HG02763 (cell line): Measurements from ENCODE around the gene MARCHF6.
"Not testable (repeated sequence)": the region's sequence is repeated elsewhere in the genome, so short reads cannot be mapped to it uniquely, and the experiment has no call there.

Source experiments
- ATAC-seq: cut with Tn5 transposase; IDR thresholded peaks from one replicate; pipeline ENCODE4 v1.9.1; 2021; ENCODE audit warnings: mild to moderate bottlenecking, moderate library complexity; ENCODE audit not compliant: unreplicated experiment

MARCHF6 gene

GRCh38 chr5:10374046-10375022 lies 20.8 kb downstream of the MARCHF6 start:
- no peak for ATAC-seq

DNA sequence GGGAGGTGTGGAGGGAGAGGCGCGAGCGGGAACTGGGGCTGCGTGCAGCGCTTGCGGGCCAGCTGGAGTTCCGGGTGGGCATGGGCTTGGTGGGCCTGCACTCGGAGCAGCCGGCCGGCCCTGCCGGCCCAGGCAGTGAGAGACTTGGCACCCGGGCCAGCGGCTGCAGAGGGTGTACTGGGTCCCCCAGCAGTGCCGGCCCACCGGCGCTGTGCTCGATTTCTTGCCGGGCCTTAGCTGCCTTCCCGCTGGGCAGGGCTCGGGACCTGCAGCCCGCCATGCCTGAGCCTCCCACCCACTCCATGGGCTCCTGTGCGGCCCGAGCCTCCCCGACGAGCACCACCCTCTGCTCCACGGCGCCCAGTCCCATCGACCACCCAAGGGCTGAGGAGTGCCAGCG lies 21.7 kb downstream of the MARCHF6 start:
- not testable (repeated sequence) for ATAC-seq

- no peak for ATAC-seq
Measured at GRCh38 chr5:10376544-10376943, 23.0 kb downstream of the MARCHF6 start.

GRCh38 chr5:10377081-10377480 lies 23.6 kb downstream of the MARCHF6 start:
- ATAC-seq, result no peak

- no peak for ATAC-seq
Measured at GRCh38 chr5:10381803-10382202, 28.3 kb downstream of the MARCHF6 start.

DNA sequence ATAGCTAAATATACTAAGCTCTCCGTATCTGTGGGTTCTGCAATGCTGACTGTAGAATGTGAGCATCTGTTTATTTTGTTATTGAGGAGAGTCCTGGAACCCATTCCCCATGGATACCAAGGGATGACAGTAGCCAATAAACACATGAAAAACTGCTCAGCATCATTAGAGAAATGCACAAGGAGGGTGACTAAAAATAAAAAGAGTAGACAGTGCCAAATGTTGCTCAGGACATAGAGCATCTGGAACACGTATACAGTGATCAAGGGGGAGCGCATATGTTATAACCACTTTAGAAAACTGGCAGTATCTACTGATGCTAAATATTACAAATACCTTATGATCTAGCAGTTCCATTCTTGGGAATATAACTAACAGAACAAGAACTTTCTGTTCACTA lies 31.0 kb downstream of the MARCHF6 start:
- no peak for ATAC-seq

DNA sequence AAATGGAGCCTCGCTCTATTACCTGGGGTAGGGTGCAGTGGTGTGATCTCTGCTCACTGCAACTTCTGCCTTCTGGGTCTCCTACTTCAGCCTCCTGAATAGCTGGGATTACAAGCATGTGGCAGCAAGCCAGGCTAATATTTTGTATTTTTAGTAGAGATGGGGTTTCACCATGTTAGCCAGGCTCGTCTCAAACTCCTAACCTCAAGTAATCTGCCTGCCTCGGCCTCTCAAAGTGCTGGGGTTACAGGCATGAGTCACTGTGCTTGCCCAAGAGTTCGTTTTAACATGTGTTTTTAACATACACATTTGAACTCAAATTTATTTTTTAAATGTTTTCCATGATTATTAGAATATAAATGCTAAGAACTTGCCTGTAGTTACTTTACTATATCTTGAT lies 34.2 kb downstream of the MARCHF6 start:
- ATAC-seq, result no peak

DNA sequence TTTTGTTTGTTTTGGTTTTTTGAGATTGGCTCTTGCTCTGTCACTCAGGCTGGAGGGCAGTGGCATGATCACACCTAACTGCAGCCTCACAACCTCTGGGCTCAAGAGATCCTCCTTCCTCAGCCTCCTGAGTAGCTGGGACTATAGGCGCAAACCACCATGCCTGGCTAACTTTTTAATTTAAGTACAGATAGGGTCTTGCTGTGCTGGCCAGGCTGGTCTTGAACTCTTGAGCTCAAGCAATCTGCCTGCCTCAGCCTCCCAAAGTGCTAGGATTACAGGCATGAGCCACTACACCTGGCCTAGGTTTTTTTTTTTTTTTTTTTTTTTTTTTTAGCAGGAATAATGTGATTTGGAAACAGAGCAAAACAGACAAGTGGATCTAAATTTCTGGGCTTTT lies 37.6 kb downstream of the MARCHF6 start:
- ATAC-seq, result no peak

DNA sequence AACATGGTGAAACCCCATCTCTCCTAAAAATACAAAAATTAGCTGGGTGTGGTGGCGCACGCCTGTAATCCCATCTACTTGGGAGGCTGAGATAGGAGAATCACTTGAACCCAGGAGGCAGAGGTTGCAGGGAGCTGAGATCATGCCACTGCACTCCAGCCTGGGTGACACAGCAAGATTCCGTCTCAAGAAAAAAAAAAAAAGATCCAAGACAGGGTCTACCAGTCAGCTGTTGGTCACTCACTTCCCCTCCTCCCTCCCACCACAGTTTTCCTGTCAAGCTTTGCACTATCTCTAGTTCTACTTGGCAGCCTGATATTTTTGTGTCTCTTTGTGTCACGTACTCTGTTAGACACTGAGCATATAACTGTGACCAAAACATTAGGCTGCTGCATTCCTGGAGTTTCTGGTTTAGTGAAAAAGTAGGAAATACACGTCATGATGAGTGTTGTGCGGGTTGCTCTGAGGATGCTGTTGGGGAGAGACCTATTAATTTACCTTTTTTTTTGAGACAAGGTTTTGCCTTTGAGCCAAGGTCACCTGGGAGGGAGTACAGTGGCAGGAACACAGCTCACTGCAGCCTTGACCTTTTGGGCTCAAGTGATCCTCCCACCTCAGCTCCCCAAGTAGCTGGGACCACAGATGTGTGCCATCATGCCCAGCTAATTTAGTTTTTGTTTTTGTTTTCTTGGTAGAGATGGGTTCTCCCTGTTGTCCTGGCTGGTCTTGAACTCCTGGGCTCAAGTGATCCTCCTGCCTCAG lies 39.3 kb downstream of the MARCHF6 start:
- ATAC-seq, result not testable (repeated sequence)

DNA sequence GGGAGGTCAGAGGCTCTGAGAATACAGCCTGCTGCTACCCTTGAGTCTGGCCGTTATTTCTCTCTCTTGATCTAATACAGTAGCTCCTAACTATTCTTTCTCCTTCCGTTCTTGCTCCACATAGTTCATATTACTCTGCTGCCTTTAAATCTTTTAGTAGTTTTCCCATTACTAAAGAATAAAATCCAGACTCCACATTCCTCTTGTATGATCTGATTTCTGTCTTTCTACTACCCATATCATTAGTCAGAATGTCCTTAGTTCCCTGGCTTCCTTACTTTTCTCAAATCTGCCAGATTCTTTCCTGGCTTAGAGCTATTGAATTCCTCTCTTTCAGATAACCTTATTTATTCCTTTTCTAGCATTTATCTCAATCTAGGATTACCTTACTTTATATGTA lies 40.0 kb downstream of the MARCHF6 start:
- ATAC-seq, result no peak

DNA sequence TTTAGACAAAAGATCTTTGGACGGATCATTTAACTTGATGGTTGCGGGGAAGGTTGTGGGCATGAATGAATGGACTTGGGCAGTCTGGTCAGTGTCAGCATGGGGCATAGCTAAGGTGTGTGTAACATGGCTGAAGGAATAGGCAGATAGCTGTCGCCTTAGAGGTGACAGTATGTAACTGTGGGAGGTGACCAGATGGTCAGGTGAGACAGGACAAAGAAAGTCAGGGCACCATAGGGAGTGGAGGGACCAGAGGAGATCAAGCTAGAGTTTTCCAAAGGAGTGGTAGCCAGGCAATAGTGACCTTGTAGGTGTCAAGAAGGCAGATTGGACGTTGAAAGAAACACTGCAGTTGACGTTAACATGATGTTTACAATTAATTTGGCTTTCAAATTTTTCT lies 43.1 kb downstream of the MARCHF6 start:
- no peak for ATAC-seq

DNA sequence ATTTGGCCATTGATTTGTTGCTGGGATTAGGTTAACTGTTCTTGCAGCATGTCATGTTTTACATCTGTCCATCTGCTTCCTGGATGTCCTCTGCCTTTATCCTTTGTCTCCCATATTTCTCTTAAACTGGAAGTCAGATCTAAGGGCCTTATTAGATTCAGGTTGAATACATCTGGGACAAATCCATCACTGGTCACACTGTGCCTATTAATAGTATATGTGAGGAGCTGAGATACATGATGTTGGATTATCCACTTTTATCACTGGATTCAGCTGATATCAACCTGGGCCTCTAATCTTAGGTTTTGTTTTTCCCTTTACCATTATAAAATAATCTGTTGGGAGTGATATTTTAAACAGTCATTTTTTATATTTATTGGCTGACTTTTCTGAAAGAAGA lies 46.3 kb downstream of the MARCHF6 start:
- no peak for ATAC-seq

- ATAC-seq, result no peak
Measured at GRCh38 chr5:10400411-10400810, 46.9 kb downstream of the MARCHF6 start.

DNA sequence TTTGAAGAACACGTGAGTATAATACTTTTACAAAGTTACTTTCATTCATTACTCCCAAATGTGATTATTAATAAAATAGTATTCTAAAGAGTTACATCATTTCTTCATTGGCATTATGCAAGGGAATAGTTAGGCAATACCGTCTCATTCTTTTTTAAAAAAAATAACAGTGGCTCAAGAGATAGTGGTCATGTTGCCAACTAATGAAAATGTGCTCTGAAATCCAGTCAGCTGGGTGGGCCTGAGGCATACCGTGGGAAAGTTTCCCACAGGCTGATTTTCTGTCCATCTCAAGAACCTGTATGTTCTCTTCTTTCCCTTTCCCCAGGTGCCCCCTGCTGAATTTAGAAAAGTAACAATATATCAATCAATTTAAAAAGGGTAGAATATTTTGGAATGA lies 47.3 kb downstream of the MARCHF6 start:
- no peak for ATAC-seq

DNA sequence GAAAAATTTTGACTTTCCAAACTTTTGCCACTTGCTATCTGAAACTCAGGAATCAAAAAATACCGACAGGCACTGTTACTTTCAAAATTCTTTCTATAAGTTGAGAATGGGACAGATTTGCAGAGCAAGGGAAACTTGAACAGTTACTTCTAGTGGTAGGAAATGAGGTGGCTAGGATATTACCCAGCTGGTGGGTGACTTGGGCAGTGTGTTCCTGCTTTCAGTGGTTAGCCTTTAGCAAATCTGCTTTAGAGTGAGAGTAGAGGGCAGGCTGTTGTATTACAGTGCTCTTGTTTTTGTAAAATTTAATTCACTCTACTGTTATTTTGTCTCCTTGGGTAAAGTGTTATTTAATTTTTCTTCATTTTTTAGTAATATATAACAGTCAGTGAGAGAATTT lies 48.0 kb downstream of the MARCHF6 start:
- ATAC-seq, result no peak
